HG03439 (cell line): ENCODE results near the gene PRR4.

Experiments used
- ATAC-seq: cut with Tn5 transposase; IDR thresholded peaks from one replicate; pipeline ENCODE4 v1.9.1; 2021; ENCODE audit warnings: mild to moderate bottlenecking, moderate library complexity; ENCODE audit not compliant: unreplicated experiment

PRR4 gene, protein sequence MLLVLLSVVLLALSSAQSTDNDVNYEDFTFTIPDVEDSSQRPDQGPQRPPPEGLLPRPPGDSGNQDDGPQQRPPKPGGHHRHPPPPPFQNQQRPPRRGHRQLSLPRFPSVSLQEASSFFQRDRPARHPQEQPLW

DNA sequence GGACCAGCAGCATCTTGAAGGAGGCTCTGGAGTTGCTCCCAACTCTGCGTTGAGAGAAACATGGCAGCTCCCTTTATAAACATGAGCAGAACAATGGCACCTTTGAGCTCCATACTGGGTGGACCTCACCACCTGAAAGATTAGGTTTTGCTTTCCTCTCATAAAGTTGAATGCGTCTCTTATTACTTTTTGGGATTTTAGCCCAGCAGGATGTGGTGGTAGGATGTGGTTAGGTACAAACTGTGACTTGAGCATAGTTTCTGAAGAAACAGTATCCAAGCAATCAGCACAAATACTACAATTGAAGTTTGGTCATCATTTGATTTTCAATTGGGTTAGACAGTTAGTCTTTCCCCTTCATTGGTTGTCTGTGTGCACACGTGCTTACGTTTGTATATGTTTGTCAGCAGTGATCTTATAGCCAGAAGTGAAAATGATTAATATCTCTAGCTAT is at the start of gene PRR4:
Gene PRR4 (minus strand): TSS at position 51 of the 454 bp plus-strand sequence. CDS start 38 bp downstream, at position 13.
- no peak for ATAC-seq

DNA sequence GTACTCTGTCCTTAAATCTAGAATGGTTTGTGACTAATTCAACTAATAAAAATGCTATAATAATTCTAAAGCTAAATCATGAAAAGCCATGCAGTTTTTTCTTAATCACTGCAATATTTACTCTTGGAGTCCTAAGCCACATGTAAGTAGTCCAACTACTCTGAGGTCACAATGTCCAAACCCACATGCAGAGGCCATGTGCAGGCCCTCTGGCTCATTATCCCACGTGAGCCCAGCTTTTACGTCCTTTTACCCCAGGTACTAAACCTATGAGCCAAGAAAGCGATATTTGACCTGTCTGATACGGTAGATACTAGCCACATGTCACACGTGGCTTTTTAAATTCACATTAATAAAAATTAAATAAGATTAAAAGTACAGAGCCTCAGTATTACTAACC is 47.6 kb upstream of the PRR4 start:
- no peak for ATAC-seq

- ATAC-seq, result no peak
Measured at GRCh38 chr12:10891937-10892336, 42.7 kb upstream of the PRR4 start.

- ATAC-seq, result no peak
Measured at GRCh38 chr12:10889226-10889625, 40.0 kb upstream of the PRR4 start.

DNA sequence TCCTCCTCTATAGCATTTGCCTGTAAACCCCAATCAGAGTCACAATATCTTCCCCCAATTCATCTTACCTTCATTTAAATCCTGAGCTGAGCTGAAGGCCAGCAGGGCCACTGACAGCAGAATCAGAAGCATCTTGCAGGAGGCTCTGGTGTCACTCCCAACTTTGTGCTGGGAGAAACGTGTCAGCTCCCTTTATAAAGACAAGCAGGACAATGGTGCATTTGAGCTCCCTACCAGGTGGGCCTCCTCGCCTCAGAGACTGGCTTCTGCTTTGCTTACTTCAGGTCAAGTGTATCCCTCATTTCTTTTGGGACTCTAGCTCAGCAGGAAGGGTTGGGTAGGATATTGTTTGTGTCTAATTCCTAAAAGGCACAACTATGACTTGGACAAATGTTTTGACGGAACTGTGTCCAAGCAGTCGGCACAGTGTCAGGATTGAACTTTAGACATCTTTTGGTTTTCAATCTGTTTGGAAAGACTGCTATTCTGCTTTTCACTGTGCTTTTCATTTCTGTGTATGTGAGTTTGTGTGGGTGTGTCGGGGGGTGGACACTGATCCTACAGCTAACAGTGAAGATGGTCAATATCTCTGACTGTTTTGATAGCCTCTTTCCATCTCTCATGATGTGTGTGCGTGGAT is 34.9 kb upstream of the PRR4 start, which contains the start of gene PRH1:
Gene PRH1 (minus strand): TSS at position 170 of the 640 bp plus-strand sequence. CDS start 38 bp downstream, at position 132.
- no peak for ATAC-seq

- ATAC-seq, result no peak
Measured at GRCh38 chr12:10873378-10873777, 24.1 kb upstream of the PRR4 start.

DNA sequence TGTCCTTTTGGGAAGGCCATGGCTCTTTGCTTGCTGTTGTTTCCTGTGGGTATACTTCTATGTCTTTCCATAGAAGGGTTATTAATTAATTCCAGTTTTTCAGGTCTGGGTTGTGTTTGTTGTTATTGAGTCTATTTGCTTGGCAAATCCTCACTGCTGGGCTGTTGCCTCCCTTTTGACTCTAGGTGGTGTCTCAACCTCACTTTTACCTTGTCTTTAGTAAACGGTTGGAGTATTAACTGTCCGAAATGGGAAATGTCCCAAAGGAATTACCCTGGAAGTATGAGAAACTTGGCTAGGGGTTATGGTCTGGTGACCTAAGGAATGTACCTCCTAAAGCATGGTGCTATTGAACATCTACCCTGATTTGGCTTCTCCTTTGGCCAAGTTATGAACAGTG is 18.1 kb upstream of the PRR4 start:
- ATAC-seq, result no peak

DNA sequence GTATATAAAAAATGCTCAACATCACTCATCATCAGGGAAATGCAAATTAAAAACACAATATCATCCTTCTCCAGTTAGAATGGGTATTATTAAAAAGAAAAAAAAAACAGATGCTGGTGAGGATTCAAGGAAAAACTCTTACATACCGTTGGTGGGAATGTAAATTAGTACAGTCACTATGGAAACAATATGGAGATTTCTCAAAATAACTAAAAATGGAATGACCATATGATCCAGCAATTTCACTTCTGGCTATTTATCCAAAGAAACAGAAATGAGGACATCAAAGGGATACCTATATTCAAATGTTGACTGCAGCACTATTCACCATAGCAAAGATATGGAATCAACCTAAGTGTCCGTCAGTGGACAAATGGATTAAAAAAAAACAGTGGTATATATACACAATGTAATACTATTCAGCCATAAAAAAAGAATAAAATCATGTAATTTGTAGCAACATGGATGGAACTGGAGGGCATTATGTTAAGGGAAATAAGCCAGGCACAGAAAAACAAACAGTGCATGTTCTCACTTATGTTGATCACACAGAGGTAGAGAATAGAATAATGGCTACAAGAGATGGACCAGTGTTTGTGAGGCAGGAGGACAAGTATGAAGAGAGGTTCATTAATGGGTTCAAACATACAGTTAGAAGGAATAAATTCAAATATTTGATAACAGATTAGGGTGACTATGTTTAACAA is 14.4 kb upstream of the PRR4 start:
- ATAC-seq, result no peak

DNA sequence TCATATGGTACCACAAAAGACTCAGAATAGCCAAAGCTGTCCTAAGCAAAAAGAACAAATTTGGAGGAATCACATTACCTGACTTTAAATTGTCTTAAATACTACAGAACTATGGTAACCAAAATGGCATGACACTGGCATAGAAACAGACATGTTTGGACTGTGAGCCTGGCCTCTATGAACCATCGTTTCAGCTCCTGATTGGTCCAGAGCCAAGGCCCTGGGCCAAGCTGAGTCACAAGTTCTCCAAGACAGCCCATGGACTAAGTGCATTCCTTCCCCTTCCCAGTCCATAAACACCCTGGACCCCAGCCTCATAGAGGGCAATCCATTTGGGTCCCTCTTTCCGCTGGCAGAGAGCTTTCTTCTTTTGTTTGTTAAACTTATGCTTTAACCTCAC is 12.1 kb upstream of the PRR4 start:
- no peak for ATAC-seq

- ATAC-seq, result no peak
Measured at GRCh38 chr12:10855807-10856206, 6.5 kb upstream of the PRR4 start.

DNA sequence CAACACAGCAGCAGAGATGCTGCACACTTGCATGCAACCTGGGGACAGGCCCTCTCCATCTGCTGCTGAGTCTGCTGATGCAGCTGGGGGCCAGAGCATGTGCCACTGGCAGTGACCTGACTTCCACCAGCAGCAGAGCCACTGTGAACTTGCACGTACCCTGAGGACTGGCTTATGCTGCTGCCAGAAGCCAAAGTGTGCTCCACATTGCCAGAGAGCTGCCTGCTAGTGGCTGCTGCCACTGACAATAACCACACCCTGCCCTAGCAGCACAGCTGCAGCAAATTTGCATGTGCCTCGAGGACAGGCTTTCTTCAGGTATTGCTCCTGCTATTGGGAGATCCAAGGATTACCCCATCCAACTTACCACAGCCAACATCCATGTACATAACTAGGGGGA is 4.5 kb upstream of the PRR4 start:
- ATAC-seq, result no peak

DNA sequence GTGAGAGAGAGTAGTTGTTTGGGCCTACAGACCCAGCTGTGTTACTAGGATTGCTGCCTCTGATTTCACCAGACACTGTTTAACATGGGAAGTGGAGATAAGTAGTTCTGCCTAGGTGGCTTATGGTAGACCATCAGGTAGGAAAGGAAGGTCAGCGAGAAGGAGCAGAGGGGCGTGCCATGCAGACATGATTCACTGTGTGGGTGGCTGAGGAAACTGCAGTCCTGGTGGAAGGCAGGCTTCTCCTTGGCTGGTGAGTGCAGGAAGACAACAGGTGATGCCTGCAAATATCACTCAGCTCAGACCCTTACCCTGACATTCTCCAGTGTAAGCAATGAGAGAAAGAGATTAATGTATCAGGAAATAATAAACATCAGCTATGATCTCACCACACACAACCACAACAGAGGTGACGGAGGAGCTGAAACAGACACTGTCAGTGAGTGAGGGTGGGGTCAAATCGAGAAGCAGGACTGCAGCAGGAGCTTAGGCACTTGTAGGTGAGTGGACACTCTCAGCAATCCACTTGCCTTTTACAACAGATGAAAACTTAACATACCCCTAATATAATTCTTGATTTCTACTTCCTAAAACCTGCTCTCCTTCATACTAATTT is 2.1 kb upstream of the PRR4 start:
- no peak for ATAC-seq

GRCh38 chr12:10847744-10848143 is 1.5 kb downstream of the PRR4 start:
- no peak for ATAC-seq

- ATAC-seq, result no peak
Measured at GRCh38 chr12:10842862-10843261, 6.4 kb downstream of the PRR4 start.

DNA sequence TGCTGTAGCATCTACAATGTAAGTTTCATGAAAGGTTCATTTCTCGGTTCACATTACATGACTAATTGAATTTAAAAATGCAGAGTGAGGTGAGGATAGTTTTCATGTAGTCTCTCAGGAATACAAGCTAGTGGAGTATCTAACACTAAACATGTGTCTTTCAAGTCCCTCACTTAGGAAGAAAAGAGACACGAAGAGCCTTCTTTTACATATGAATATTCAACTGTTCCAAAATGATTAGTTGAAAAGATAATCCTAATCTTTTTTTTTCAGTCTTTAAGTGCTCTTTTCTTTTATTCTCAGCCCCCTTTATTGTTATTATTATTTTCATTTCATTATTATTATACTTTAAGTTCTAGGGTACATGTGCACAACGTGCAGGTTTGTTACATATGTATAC is 10.8 kb downstream of the PRR4 start:
- ATAC-seq, result no peak

DNA sequence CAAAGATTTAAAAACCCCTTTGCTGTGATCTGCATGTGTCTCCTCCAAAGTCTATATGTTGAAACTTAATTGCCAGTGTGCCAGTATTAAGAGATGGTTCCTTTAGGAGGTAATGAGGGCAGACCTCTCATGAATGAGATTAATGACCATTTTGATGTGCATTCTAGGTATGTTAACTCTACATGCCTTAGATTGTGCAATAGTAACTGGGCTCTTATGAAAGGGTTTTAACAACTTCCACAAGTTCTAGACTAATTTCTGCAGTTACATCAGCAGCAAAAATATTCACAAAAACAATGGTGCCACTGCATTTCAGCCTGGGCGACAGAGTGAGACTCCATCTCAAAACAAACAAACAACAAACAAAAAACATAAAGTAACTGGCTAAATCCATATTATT is 19.3 kb downstream of the PRR4 start:
- no peak for ATAC-seq

DNA sequence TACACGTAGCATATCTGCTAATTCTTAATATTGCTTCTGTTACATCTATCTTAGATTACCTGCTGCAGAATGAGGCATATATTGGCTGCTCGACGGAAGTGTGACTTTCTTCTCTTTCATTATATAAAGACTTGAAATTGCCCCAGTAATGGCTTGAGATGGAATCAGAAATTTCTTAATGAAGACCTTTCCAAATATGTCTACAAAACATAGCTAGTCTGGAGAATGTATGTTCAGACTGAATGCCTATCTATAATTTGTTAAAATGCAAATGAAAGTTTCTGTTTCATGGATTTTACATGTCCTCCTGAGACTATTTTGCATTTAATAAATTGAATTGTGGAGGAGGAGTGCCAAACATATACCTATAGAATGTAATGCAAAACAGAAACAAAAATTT is 23.0 kb downstream of the PRR4 start, which contains the start of gene TAS2R10:
Gene TAS2R10 (minus strand): TSS at position 101 of the 400 bp plus-strand sequence. CDS start 89 bp downstream, at position 12.
- no peak for ATAC-seq

GRCh38 chr12:10824957-10825356 is 24.3 kb downstream of the PRR4 start:
- no peak for ATAC-seq

- ATAC-seq, result no peak
Measured at GRCh38 chr12:10811883-10812536, 37.3 kb downstream of the PRR4 start.

DNA sequence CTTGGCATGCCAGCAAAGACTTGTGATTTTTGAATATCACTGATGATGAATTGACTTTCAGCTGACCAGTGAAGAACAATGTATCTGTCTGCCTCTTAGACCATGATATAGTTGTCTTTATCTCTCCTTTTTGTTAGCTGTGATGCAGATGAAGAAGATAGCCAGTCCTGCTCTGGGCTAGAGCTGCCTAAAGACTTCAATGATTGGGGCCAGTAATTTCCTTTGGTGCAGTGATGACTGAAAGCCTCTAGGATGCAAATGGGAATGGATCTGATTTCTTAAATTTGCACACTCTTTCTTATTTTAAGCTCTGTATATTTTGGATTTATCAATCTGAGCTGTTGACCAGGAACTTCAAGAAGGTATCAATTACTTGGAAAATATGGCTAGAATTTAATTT is 39.2 kb downstream of the PRR4 start, which contains the start of gene TAS2R9:
Gene TAS2R9 (minus strand): TSS at position 101 of the 400 bp plus-strand sequence. CDS start 93 bp downstream, at position 8.
- ATAC-seq, result no peak

- no peak for ATAC-seq
Measured at GRCh38 chr12:10807186-10807585, 42.1 kb downstream of the PRR4 start, which contains the start of gene TAS2R8. Gene TAS2R8, minus strand, starts transcription at chr12:10807286. Its CDS starts 306 bp downstream, at chr12:10806980.
